SIG-M5 (cell line): Measurements from ENCODE around the gene RBM25.

Source experiments
- DNase-seq: peaks from one replicate; lab custom pipeline; 2025; lab: John Stamatoyannopoulos, UW

RBM25 gene

DNA sequence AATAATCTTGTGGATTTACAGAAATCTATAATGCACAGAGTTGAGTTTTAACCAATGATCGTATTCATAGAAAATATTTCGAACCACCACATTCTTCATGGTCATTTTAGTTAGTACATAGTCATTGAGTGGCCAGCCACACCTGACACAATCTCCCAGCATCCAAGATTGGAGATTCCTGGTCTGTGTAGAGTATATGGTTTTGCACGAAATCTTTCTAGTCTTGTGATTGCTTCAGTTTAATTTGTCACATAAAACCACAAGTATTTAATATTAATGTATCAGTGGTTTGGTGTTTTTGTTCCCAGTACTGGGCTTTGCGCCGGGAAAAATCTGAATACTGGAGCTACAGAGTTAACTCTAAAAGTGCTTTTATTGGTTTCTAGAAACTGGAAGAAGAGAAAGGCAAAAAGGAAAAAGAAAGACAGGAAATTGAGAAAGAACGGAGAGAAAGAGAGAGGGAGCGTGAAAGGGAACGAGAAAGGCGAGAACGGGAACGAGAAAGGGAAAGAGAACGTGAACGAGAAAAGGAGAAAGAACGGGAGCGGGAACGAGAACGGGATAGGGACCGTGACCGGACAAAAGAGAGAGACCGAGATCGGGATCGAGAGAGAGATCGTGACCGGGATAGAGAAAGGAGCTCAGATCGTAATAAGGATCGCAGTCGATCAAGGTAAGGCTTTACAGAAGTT is 44.6 kb downstream of the RBM25 start:
- no peak for DNase-seq

GRCh38 chr14:73105050-73105449 is 46.7 kb downstream of the RBM25 start:
- DNase-seq = no peak

DNA sequence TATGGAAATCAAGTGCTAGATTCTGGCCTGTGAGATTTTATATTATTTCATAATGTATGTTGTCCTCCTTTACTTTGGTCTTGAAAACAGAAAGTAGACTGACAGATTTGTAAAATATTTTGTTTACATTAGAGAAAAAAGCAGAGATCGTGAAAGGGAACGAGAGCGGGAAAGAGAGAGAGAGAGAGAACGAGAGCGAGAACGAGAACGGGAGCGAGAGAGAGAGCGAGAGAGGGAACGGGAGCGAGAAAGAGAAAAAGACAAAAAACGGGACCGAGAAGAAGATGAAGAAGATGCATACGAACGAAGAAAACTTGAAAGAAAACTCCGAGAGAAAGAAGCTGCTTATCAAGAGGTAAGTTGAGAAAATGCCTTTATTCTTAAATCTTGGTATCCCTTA is 47.4 kb downstream of the RBM25 start:
- no peak for DNase-seq

DNA sequence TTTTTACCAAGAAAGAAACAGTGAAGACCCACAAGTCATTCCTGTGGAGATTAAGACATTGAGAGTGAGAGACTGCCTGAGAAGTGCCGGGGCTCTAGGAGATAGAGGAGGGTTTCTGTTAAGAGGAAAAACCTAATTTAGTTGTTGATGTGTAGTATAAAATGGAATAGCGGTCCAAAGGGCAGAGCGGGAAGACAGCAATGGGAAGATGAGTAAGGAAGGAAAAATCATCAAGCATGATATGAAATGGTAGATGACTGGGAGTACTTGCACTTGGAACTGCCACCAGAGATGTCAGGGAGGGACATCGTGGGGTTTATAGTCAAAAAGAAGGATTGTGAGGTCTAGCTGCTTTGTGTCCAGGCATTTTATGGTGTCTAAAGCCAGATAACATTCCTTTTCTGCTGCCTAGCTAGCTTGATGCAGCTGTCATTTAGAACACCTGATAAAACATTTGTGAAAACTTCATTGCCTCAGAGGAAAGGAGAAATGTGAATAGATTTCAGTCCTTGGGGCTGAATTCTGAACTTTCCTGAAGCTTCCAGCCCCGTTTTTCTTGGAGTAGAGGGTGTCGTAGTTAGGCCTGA is 57.8 kb downstream of the RBM25 start:
- no peak for DNase-seq

DNA sequence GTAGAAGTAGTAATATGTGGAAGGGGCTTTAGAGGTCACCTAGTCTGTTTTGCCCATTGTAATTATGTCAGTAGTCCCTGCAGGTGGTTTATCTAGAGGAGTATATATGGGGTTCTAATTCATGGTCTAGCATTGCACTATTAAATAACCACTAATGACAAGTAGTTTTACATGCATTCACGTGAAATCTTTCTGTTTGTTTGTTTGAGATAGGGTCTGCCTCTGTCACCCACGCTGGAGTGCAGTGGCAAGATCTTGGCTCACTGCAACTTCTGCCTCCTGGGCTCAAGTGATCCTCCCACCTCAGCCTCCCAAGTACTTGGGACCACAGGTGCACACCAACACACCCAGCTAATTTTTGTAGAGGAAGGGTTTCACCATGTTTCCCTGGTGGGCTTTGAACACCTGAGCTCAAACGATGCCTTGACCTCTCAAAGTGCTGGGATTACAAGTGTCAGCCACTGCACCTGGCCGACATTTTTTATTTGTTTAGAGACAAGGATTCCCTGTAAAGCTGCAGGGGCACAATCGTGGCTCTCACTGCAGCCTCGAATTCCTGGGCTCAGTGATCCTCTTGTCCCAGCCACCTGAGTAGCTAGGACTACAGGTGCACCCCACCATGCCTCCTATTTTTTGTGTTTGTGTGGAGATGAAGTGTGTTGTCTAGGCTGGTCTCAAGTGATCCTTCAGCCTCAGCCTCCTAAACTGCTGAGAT is 66.0 kb downstream of the RBM25 start:
- no peak for DNase-seq

DNA sequence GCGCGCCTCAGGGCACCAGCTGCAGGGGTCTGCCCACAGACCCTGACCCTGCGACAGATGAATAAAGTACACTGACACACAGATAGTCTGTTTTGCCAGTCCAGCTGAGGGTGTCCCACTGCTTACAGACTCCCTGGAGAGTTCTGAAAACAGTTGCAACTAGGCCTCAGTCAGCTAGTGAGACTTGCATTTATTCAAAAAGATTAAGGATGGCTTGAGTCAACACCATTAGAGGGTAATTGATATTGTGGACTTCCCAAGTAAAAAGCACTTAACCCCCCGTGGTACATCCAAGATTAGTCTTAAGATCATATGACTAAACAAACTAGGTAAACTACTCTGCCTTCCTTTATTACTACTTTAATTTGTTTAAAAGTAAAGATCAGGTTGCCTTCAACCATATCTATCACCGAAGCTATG is 66.8 kb downstream of the RBM25 start:
- no peak for DNase-seq

- DNase-seq = no peak
These were observed 67.4 kb downstream of the RBM25 start for GRCh38 chr14:73125746-73126145.

DNA sequence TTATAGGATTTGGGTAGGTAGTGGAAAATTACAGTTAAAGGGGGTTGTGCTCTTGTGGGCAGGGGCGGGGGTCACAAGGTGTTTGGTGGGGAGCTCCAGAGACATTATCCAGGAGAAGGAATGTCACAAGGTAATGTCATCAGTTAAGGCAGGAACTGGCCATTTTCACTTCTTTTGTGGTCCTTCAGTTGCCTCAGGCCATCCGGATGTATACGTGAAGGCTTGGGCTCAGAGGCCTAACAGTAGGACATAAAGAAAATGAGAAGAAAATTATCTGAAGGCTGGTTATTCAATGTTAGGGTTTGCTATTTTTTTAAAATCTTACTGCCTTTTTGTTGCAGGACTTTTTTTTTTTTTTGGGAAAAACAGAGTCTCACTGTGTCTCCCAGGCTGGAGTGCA is 75.5 kb downstream of the RBM25 start:
- DNase-seq = no peak

DNA sequence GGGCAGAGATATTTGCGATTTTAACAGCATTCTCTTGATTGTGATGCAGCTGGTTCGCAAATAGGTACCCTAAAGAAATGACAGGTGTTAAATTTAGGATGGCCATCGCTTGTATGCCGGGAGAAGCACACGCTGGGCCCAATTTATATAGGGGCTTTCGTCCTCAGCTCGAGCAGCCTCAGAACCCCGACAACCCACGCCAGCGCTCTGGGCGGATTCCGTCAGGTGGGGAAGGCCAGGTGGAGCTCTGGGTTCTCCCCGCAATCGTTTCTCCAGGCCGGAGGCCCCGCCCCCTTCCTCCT is 77.7 kb downstream of the RBM25 start:
- DNase-seq = no peak

- DNase-seq = peak; percentile 61
These were observed 78.3 kb downstream of the RBM25 start, which contains the start of gene PSEN1 for GRCh38 chr14:73136387-73137225. TSS of gene PSEN1 (plus strand) at chr14:73136507. CDS start at chr14:73148020, 11,513 bp downstream.

- DNase-seq = no peak
These were observed 82.5 kb downstream of the RBM25 start for GRCh38 chr14:73140811-73141323.

- DNase-seq = no peak
These were observed 83.9 kb downstream of the RBM25 start for GRCh38 chr14:73142216-73142615.

DNA sequence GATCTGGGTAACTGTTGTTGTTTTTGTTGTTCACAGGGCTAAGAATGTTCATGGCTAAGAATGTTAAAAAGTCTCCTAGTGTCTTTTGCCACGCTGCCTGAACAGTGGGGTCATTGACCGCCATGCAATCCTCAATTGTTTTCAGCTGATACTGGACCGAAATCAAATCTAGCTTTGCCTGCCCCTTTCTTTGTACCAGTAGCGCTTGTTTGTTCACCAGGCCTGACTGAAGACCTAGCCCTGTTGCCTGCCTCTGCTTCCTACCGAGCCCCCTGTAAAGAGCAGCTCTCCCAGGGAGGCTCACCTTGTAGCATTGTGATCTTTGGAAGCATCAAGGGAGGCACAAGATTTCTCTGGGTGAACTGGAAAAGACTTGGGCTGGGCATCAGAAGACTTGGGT is 84.7 kb downstream of the RBM25 start:
- no peak for DNase-seq

DNA sequence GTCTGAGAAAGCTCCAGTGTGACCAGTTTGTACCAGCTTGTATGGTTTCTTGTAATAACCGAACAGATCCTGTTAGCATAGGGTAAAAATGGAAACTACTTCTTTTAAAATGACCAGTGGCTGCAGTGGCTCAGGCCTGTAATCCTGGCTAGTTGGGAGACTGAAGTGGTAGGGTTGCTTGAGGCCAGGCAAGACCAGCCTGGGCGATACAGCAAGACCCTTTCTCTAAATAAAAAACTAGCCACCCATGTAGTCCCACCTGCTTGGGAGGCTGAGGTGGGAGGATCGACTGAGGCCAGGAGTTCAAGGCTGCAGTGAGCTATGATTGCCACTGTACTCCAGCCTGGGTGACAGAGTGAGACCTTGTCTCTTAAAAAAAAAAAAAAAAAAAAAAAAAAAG is 85.3 kb downstream of the RBM25 start:
- DNase-seq = no peak

DNA sequence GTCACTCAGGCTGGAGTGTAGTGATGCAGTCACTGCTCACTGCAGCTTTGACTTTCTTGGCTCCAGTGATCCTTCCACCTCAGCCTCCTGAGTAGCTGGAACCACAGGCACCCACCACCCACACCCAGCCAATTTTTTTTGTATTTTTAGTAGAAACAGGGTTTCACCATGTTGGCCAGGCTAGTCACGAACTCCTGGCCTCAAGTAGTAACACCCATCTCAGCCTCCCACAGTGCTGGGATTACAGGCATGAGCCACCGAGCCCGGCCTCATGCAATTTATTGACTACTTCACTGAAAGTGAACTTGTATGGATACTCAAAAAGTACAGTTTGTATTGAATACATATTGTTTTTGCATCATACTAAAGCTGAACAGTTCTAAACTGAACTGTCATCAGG is 87.0 kb downstream of the RBM25 start:
- no peak for DNase-seq

DNA sequence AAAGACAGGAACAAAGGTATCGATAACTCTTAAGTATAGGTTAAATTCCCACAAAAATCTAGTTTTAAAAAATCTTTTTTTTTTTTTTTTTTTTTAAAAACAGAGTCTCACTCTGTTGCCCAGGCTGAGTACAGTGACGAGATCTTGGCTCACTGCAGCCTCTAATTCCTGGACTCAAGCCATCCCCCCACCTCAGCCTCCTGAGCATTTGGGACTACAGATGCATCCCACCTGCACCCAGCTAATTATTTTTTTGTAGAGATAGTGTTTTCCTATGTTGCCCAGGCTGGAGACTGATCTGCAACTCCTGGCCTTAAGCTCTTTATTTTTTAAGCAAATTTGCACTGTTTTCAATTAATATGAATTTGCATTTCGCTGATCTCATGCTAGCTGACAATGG is 87.8 kb downstream of the RBM25 start:
- DNase-seq = no peak

- DNase-seq = no peak
These were observed 91.4 kb downstream of the RBM25 start for GRCh38 chr14:73149753-73150152.

DNA sequence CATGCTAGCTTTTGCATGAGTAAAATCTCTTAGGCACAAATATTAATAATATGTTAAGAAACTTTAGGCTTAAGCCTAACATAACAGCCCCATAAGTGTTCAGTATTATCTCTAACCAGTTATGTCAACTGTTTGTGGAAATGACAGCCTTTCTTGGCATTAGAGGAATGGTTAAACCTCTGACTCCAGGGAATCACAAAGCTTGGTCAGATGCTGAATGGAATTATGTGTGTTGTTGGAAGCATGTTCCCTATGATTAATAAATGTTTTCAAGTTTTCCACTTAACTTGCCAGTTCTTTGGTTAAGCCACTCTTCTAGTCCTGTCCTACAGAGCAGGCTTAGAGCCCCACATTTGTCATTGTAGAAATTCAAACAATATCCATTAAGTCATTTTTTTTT is 94.9 kb downstream of the RBM25 start:
- DNase-seq = no peak

DNA sequence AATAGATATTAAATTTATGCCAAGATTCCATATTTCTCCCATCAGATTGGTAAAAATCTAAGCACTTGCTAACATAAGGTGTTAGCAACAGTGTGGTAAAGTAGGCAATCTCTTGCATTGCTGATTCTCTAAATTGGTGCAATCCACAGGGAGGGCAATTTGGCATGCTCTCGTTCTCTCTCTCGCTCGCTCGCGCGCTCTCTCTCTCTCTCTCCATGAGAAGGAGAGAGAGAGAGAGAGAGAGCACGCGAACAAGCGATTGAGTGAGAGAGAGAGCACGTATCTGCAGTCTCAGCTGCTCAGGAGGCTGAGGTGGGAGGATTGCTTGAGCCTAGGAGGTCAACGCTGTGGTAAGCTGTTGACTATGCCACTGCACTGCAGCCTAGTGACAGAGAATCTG is 103.9 kb downstream of the RBM25 start:
- DNase-seq = no peak

DNA sequence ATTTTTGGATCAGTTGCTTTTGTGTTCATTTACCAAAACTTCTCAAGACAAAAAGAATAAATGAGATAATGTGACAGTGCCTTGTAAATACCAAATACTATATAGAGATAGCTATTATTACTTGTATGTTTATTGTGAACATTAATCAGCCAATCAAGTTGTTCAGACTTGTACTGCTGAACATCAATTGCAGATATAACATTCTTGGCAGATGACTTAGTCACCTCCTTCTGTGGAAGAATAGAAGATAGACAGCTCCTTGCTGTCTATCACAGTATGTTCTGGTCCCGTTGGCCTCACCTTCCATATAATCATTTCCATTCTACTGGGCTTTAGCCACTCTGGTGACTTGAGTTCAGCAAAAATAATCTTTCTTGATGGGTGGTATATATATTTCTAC is 108.1 kb downstream of the RBM25 start:
- DNase-seq = no peak

- no peak for DNase-seq
These were observed 109.4 kb downstream of the RBM25 start for GRCh38 chr14:73167727-73168126.

DNA sequence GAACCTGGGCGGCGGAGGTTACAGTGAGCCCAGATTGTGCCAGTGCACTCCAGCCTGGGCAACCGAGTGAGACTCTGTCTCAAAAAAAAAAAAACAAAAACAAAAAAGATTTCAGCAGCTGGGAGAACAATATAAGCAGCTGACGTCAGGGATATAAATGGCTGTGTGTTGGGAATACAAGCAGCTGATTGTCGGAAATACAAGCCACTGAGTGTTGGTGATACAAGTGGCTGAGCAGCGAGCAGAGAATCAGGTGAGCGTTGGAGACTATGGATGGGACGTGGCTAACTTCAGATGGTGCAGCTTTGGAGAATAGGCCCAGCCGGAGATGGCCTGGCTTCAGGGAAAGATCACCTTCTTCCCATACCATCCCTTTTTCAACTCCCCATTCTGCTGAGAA is 109.9 kb downstream of the RBM25 start:
- DNase-seq = no peak
